ENCODE data around the gene ZWILCH.

The ZWILCH gene

DNA sequence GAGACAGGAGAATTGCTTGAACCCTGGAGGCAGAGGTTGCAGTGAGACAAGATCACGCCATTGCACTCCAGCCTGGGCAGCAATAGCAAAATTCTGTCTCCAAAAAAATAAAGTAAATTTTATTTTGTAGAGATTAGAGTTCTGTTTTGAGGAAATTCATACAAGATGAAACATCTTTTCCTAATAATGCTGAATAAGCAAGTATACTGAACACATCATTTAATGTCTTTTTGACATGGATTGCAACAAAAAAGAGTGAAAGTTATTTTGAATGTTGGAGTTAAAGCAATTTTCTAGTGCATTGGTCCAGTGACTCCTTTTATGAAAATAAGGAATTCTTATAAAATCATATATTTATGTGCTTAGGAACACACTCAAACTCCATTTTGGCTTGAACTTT, 40.1 kb downstream of the ZWILCH start:
- DNase-seq (ENCODE audit: low read depth in 2 of 2): no peak

DNA sequence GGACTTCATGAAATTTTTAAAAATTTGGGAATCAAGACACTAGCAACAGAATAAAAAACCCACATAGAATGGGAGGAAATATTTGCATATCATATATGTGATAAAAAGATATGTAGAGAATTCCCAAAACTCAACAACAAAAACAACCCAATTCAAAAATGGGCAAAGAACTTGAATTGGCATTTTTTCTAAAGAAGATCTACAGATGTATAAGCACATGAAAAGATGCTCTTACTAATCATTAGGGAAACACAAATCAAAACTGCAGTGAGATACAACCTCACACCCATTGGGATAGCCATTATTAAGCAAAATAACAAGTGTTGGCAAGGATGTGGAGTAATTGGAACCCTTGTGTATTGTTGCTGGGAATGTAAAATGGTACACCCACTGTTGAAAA, 50.6 kb downstream of the ZWILCH start:
- DNase-seq (ENCODE audit: low read depth in 2 of 2): no peak

DNA sequence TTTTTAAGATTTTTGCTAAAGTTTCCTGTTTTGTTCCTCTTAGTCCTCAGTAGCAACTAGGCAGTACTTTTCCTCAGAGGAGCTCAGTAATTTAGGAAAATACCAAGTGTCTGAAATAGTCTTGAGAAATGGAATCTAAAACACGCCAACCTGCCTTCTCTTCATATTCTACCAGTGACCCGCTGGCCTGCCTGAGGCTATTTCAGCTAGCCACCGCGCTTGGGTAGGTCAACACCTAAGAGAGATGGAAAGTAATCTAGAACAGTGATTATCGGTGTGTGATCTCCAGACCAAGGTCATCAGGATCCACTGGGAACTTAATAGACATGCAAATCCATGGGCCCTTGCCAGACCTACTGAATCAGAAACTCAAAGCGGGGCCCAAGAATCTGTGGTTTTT, 53.1 kb downstream of the ZWILCH start:
- DNase-seq (ENCODE audit: low read depth in 2 of 2): no peak

DNA sequence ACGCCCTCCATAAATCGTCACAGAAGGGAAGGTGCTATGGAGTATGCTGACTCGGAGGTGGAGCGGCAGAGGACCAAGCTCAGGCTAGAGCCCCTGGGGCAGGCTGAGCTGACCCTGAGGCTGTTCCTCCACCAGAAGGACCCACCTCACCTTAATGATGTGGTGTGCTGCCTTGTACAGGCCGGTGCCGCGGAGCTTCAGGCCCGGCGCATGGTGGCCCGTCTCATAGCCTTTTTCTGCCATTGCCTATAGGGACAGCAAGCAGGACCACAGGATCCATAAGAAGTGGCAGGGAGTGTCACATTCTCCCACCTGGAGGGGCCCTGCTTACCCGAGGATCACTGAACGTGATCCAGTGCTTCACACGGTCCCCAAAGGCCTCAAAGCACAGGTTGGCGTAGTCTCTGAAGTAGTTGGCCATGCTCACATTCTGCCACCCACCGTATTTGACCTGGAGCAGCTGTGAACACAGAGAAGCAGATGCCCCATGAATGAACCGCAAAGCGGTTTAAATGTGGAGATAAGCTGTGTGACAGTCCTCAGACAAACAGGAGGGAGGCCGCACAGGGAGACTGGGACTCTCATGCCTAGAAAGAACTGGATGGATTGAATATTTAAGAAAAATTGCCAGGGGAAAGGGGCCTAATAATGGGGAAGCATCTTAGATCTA, 55.9 kb downstream of the ZWILCH start:
- no peak for DNase-seq (ENCODE audit: low read depth in 2 of 2)

DNA sequence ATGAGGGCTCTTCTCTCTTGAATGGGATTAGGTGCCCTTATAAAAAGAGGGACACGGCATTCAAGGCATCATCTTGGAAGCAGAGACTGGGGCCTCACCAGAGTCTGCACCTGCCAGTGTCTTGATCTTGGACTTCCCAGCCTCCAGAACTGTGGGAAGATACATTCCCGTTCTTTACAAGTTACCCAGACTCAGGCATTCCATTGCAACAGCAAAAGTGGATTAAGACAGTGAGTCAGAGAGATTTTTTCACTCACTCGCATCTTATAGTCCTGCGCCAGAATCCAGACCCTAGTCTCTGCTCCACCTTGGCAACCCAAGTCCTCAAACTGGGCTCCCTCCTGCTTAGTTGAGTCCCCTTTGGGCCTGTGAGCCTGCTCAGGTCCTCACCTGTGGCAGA, 58.0 kb downstream of the ZWILCH start:
- no peak for DNase-seq (ENCODE audit: low read depth in 2 of 2)

DNA sequence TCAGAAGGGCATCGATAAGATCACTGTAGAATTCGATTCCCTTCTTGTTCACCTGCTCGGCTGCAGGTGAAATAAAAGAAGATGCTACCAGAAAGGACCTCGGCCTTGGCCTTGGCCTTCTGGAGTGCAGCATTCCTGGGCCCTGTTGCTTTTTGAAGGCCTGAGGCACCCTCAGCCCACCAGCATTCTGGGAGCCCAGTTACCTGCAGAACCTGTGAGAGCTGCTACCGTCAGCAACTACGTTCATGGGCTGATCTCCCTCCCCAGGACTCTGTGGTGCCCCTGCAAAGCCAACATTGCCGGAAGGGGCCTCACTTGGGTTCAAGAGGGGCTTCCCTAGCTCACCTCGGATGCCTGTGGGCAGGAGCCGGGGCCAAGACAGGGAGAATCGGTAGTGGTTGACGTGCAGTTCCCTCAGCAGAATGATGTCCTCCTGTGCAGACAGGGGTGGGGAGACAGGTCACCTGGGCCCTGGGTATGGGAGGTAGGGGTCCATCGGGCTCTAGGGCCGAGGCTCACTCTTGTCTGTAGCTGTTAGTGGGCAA, 58.5 kb downstream of the ZWILCH start:
- no peak for DNase-seq (ENCODE audit: low read depth in 2 of 2)

DNA sequence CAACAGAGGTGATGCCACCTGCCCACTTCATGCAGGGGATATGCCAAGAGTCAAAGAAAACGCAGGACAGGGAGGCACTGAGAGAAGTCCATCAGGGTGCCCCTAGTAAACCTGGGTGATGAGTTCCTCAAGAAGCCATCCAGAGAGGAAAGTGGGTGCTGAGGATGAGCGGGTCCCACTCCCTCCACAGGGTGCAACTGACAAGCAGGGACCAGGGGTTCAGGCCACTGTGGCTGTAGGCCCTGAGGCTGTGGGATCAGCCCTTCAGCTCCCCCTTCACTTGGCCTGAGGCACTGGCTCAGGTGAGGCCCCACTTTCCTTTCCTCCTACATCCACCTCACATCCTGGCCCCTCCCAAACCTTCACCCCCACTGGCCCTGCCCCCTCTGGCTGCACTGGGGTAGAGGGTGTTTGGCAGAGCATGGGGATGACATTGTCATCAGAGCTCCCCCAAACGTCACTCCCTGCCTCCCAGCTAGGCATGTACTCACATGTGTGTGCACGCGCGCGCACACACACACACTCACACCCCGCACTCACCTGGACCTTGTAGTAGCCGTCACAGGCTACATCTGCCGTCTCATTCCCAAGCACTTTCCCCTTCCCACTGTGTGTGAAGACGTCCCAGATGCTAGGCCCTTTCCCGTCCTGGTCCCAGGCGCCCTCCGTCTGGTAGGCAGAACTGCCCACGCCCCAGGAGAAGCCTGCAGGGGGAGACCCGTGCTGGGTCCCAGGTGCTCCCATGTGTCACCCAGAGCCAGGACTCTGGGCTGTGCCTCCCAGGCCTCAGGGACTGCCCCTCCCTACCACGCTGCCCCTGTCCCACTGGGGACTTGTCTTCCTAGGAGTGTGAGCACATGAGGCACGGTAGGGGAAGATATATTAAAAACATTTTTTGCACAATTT, 59.3 kb downstream of the ZWILCH start:
- no peak for DNase-seq (ENCODE audit: low read depth in 2 of 2)

DNA sequence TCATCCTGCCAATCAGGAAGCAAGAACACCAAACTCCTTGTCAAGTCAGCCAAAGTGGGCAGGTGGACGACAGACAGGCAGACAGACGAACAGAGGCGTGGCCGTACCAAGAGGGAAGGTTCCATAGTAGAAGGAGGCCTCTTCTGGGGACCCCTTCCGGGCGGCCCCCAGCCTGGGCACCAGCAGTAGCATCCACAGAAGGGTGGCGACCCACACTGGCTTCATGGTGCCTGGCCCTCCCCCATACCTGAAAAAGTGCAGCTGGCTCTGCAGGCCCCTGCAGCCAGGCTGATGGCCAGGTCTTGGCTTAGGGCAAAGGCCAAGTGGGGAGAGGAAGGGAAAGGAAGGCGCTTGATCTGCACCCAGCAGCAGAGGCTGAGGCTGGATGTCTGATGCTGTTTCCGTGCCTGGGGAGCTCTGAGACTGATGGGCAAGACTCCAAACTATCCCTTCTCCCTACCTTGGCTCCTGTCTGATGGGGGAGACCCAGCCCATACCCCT, 60.1 kb downstream of the ZWILCH start:
- no peak for DNase-seq (ENCODE audit: low read depth in 2 of 2)

DNA sequence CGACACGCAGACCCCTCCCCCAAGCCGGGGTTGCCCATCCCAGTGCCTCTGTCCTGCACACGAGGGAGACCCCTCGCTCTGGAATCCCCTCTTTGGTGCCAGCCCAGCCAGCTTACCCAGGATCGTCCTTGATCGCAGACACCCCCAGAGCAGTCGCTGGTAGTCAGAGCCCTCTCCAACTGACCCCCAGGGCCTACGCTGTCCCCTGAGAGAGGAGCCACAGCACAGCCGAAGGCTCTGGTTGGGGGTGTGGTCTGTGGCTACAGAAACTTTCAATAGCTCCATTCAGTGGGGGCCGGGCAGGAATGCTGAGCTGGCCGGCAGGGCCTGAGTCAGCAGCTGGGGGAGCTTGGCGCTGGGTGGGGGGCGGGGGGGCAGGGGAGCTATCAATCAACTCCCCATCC, 60.6 kb downstream of the ZWILCH start, which contains the start of gene LCTL:
Gene LCTL, minus strand, starts transcription at position 258 of the 404 bp plus-strand sequence. CDS start 633 bp downstream, outside the sequence.
- DNase-seq (ENCODE audit: low read depth in 2 of 2): no peak

DNA sequence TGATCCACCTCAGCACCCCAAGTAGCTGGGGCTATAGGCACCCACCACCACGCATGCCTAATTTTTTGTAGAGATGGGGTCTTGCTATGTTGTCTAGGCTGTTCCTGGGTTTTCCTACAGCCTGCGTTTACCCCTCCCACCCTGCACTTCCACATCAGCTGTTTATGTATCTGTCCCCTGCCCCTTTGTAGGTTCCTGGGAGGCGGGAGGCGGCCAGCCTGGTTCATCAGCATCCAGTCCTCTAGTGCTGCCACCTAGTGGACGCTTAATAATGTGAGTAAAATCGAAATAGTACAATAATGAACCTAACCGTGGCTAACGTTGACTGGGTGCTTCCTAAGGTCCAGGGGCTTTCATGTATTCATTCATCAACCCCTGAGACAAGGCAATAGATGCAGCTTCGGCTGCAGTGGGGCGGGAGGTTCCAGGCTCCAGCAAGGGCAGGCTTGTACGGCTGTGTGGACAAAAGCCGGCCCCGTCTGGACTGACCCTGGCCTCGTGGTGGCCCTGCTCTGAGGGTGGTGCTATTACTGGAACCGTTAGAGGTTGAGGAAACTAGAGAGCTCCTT, 61.9 kb downstream of the ZWILCH start:
- DNase-seq (ENCODE audit: low read depth in 2 of 2): peak in 1 of 2 donors; percentile 46

DNA sequence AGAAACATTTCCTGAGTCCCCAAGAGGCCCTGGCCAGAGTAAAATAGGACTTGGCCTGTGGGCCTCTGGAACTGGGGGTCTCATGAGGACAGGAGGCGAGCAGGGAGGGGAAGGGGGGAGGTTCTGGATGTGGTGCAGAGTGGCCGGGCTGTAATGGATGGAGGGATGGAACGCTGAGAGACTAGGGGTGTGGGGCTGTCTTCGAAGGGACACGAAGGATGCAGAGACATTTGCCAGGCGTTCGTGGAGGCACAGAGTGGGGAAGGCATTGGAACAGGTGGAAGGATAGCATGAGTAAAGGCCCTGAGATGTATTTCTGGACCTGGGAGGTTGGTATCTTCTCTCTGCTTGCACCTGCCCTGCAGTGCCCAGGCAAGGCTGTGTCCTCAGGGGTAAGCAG, 62.8 kb downstream of the ZWILCH start:
- DNase-seq (ENCODE audit: low read depth in 2 of 2): no peak

DNA sequence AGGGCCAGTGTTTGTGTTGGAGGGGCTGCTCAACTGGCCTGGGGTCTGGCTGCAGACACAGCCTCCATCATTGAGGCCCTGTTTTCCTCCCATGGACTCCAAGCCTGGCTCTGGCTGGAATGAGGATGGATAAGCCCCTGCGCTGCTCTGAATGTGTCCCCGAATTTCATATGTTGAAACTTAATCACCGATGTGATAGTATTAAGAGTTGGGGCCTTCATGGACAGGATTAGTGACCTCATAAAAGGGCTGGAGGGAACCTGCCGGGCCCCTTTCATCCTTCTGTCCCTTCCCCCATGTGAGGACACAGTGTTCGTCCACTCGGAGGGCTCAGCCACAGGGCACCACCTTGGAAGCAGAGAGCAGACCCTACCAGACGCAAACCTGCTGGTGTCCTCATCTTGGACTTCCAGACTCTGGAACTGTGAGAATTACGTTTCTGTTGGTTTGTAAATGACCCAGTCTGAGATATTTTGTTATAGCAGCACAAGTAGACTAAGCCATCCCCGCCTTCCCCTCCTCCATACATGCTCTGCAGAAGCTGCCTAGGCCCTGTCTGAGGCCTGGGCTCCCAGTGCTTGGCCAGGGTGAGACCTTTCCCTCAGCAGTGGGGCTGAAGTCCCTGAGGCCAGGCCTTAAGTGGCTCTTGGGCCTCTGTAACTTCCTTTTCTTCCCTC, 64.5 kb downstream of the ZWILCH start:
- no peak for DNase-seq (ENCODE audit: low read depth in 2 of 2)

DNA sequence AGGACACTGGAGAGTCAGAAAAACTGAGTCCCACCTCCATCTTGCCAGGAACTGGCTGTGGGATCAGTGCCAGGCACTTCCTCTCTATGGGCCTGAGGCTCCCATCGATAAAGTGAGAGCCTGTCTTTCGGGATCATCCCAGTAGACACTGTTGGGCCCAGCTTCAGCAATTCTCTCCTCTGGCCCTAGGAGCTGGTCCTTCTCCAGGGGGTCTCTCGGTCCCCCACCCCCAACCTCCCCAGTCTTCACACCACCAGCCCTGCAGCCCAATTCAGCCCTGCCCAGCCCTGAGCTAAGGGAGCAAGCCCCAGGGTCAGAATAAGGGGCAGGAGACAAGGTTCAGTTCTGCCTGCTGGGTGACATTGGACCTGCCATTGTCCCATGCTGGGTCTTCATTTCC, 65.2 kb downstream of the ZWILCH start:
- DNase-seq (ENCODE audit: low read depth in 2 of 2): no peak

DNA sequence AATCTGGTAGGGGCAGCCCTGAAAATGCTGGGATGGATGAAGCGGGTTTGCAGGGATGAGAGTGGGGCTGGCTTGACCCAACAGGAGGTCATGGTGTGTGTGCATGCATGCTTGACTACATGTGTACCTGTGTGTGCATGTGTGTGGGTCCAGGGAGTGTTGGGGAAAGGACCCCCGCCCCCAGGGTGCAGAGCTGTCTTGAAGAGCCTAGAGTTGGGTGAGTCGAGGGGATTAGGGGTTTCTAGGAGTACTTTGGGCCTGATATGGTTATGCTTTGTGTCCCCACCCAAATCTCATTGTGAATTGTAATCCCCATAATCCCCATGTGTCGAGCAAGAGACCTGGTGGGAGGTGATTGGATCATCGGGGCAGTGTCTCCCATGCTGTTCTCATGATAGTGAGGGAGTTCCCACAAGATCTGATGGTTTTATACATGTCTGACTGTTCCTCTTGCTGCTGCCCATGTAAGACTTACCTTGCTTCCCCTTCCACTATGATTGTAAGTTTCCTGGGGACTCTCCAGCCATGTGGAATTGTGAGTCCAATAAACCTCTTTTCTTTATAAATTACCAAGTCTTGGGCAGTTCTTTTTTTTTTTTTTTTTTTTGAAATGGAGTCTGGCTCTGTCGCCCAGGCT, 65.8 kb downstream of the ZWILCH start:
- no peak for DNase-seq (ENCODE audit: low read depth in 2 of 2)

DNA sequence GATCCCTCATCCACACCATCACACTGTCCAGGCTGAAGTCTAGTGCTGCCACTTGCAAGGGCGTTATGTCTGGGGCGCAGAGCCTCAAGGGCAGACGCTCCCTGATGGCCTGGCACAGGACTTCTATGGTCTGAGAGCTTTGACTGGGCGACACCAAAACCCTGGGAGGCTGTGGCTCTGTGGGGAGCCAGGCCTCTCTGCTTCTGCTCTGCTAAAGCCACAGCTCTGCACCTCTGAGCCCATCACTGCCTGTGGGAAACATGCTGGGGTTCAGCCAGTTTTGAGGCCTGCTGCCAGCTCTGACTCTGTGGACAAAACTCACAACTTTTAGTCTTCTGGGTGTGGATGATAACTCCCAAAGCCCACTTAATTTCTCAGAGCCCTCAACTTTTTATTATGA, 67.0 kb downstream of the ZWILCH start:
- no peak for DNase-seq (ENCODE audit: low read depth in 2 of 2)

DNA sequence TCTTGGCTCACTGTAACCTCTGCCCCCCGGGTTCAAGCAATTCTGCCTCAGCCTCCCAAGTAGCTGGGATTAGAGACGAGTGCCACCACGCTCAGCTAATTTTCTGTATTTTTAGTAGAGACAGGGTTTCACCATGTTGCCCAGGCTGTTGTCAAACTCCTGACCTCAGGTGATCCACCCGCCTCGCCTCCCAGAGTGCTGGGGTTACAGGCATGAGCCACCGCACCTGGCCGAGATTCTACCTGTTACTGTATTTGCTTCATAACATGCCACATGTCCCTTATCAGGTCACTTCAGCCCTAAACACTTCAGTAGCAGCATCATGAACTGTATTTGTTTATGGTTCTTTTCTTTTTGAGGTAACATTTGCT, 68.2 kb downstream of the ZWILCH start:
- no peak for DNase-seq (ENCODE audit: low read depth in 2 of 2)

DNA sequence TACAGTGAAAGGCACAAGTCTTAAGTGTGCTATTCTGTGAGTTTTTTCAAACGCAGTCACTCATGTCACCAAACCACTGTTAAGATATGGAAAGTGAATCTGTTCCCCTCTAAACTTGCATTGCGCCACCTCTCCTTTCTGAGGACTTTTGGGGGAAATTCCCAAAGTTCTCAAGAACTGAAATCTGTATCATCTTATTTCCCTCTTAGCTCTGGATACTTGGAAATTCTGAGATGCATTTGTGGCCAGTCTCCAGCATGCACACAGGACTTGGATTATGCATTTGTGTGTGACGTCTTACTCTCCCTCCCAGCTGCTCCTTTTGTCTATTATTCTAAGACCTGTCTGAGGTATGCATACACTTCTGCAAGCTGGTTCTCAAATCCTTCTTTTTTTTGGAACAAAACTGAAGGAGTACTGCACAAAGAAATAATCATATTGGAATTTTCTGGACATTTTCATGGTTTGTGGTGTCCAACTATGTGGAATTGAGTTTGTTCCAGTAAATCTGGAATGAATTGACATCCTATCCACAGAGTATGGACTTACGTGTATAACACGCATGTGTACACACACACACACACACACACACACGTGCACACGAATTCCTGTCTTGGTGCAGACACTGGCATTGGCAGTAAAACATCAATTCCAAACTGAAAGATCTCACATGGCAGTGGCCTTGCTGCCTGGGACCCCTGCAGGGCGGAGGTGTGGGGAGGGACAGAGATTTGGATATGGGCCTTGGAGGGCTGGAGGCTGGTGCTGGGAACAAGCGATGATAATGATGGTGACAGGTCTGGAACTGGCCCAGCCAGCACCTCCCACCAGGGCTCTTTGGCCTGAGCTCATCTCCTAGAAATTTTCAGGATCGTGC, 68.8 kb downstream of the ZWILCH start:
- no peak for DNase-seq (ENCODE audit: low read depth in 2 of 2)

DNA sequence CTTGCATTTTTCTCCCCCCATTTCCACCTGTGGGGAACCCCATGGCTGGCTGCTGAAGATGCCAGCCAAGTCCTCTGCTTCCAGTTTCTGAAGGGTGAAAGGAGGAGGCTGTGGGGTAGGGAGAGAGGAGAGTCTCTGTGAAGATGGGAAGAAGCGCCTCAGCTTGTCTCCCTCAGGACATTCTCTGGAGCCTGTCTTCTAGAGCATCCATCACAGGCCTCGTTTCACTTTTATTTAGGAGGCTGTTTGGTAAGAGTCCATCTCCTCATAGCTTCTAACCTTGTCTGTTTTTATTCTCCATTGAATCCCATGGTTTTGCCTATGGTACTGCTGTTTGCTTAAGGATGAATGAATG, 69.4 kb downstream of the ZWILCH start:
- DNase-seq (ENCODE audit: low read depth in 2 of 2): no peak

DNA sequence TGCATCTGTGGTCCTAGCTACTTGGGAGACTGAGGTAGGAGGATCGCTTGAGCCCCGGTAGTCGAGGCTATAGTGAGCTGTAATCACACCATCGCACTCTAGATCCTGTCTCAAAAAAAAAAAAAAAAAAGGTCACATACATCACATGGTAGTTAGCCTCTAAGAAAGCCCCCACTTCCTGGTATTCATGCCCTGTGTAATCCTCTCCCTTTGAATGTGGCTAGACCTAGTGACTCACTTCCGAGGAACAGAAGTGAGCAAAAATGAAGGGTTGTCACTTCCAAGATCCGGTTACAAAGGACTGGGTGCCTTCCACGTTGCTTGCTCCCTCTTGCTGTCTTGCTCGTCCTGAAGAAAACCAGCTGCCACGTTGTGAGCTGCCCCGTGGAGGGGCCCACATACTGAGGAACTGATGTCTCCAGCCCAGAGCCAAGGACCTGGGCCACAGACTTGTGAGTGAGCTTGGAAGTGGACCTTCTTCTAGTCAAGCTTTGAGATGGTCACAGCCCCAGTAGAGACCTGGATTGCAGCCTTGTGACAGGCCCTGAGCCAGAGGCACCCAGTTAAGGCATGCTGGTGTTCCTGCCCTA, 73.3 kb downstream of the ZWILCH start:
- DNase-seq (ENCODE audit: low read depth in 2 of 2): no peak

DNA sequence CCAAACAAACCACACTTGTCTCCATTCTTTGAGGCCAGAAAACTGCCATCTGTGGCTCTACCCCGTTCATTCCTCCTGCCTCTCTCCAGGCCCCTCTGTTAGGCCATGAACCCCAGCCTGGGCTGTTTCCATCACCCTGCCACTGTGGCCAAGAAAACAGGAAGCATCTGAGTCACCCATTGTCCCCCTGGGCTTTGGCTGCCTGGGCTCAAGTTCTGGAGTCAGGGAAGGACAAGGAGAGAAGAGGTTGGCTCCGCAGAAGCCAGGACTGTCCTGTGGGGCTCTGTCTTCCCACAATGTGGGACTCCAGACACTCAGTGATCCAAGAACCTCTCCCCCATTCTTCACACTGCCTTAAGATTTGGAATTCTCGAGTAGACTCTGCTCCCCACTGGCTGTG, 75.5 kb downstream of the ZWILCH start:
- DNase-seq (ENCODE audit: low read depth in 2 of 2): no peak
